A549 (cell line): ENCODE measurements around the gene FAAH2.

Experiments
- CTCF ChIP-seq: fragments of >200 bp; sonication (Bioruptor Twin); formaldehyde crosslinking; IDR thresholded peaks from 3 replicates; pipeline ENCODE4 v1.5.1; 2016
- NPAS2 ChIP-seq: fragments of 250-450 bp; sonication (Bioruptor Pico); IDR thresholded peaks from 2 replicates; pipeline ENCODE4 v1.8.0; 2022; ENCODE audit warnings: mild to moderate bottlenecking, moderate library complexity, borderline replicate concordance
- SREBF2 ChIP-seq: fragments of 450-650 bp; IDR thresholded peaks from 2 replicates; pipeline ENCODE4 v1.6.1; 2014; ENCODE audit warnings: mild to moderate bottlenecking, moderate library complexity

GRCh38 chrX:57367649-57368048, 81.1 kb downstream of the FAAH2 start:
- no peak for TF ChIP-seq SREBF2
- no peak for TF ChIP-seq NPAS2 (CRISPR knock-in tag)
- no peak for TF ChIP-seq CTCF
